Epithelial cell of prostate (primary cell): ENCODE measurements around the gene ANO4.
"Not testable (repeated sequence)": the region's sequence is repeated elsewhere in the genome, so short reads cannot be mapped to it uniquely, and the experiment has no call there.

Experiments
- DNase-seq: peaks from one replicate; pipeline ENCODE4 v3.0.0-alpha.2; 2011; ENCODE audit warnings: low read depth, low spot score
- H3K27ac ChIP-seq: fragments of 450-650 bp; 2 replicates; pipeline ENCODE4 v1.5.1; 2017; ENCODE audit warnings: mild to moderate bottlenecking

The ANO4 gene

GRCh38 chr12:101068402-101068801, 273.8 kb downstream of the ANO4 start:
- DNase-seq, result no peak
- H3K27ac ChIP-seq, result no peak overlapping the region

- no peak for DNase-seq
- no peak overlapping the region for H3K27ac ChIP-seq
Measured at GRCh38 chr12:101068836-101069235, 274.3 kb downstream of the ANO4 start.

GRCh38 chr12:101074940-101075680, 280.5 kb downstream of the ANO4 start:
- no peak overlapping the region for H3K27ac ChIP-seq
- no peak for DNase-seq

GRCh38 chr12:101076921-101077320, 282.3 kb downstream of the ANO4 start:
- no peak for DNase-seq

GRCh38 chr12:101077791-101078528, 283.4 kb downstream of the ANO4 start:
- no peak overlapping the region for H3K27ac ChIP-seq
- no peak for DNase-seq

More at GRCh38 chr12:101076921-101077320, 282.3 kb downstream of the ANO4 start:
- H3K27ac ChIP-seq, result no peak overlapping the region

GRCh38 chr12:101078536-101079285, 284.1 kb downstream of the ANO4 start:
- no peak overlapping the region for H3K27ac ChIP-seq
- no peak for DNase-seq

GRCh38 chr12:101082706-101083105, 288.1 kb downstream of the ANO4 start:
- DNase-seq, result no peak
- H3K27ac ChIP-seq, result no peak overlapping the region

GRCh38 chr12:101086490-101087135, 292.0 kb downstream of the ANO4 start:
- no peak for DNase-seq

GRCh38 chr12:101087920-101088319, 293.3 kb downstream of the ANO4 start:
- DNase-seq, result no peak
- H3K27ac ChIP-seq, result no peak overlapping the region

More at GRCh38 chr12:101086490-101087135, 292.0 kb downstream of the ANO4 start:
- no peak overlapping the region for H3K27ac ChIP-seq

- no peak for DNase-seq
- H3K27ac ChIP-seq, result no peak overlapping the region
Measured at GRCh38 chr12:101089271-101089670, 294.7 kb downstream of the ANO4 start.

- H3K27ac ChIP-seq, DNase-seq: not testable (repeated sequence)
Measured at GRCh38 chr12:101090222-101090621, 295.6 kb downstream of the ANO4 start.

- no peak for DNase-seq
Measured at GRCh38 chr12:101097829-101098580, 303.4 kb downstream of the ANO4 start.

GRCh38 chr12:101107032-101107763, 312.6 kb downstream of the ANO4 start:
- DNase-seq, result no peak
- no peak overlapping the region for H3K27ac ChIP-seq

More at GRCh38 chr12:101097829-101098580, 303.4 kb downstream of the ANO4 start:
- no peak overlapping the region for H3K27ac ChIP-seq

GRCh38 chr12:101108130-101108529, 313.6 kb downstream of the ANO4 start:
- no peak for DNase-seq

GRCh38 chr12:101110866-101111265, 316.3 kb downstream of the ANO4 start:
- DNase-seq, result no peak
- H3K27ac ChIP-seq, result no peak overlapping the region

More at GRCh38 chr12:101108130-101108529, 313.6 kb downstream of the ANO4 start:
- H3K27ac ChIP-seq, result no peak overlapping the region

- no peak for DNase-seq
Measured at GRCh38 chr12:101111441-101111840, 316.9 kb downstream of the ANO4 start.

GRCh38 chr12:101115326-101115725, 320.8 kb downstream of the ANO4 start:
- no peak for DNase-seq
- H3K27ac ChIP-seq, result no peak overlapping the region

More at GRCh38 chr12:101111441-101111840, 316.9 kb downstream of the ANO4 start:
- no peak overlapping the region for H3K27ac ChIP-seq

GRCh38 chr12:101116911-101117310, 322.3 kb downstream of the ANO4 start:
- no peak for DNase-seq
- no peak overlapping the region for H3K27ac ChIP-seq

- no peak overlapping the region for H3K27ac ChIP-seq
- DNase-seq, result no peak
Measured at GRCh38 chr12:101117842-101118241, 323.3 kb downstream of the ANO4 start.
